IMR-90 (cell line): ENCODE measurements around the gene FBXO41. TPM values are rescaled to one million over a fixed set of nuclear protein-coding genes. Genes with fewer than 3 reads are reported as not detected.

Experiments
- ATAC-seq: fragments of 200-7000 bp; cut with Tn5 transposase; 2 replicates; pipeline ENCODE4 v1.9.1; 2020; ENCODE audit warnings: low read depth, mild to moderate bottlenecking, moderate library complexity
- BruUV-seq: library from RNA; stranded (reverse); fragments of 400-500 nt; replicated peaks from 2 replicates; lab custom pipeline; 2021; lab: Mats Ljungman, UMichigan
- CTCF ChIA-PET: fragments of 300-600 bp; formaldehyde crosslinking; extraction: SDS; loops from one replicate; lab custom pipeline; 2021; ENCODE audit warnings: antibody characterized with exemption; lab: Yijun Ruan, JAX
- POLR2A ChIA-PET: fragments of 300-600 bp; sonication (Branson Sonifier 250); formaldehyde crosslinking; loops from one replicate; lab custom pipeline; 2022; ENCODE audit warnings: antibody characterized with exemption; ENCODE audit not compliant: unreplicated experiment; lab: Charles Lee
- DNase-seq: peaks from one replicate; pipeline ENCODE4 v3.0.0; 2013
- H2AFZ ChIP-seq: replicated peaks from 2 replicates; pipeline ENCODE3; 2013; ENCODE audit warnings: low read length, mild to moderate bottlenecking; ENCODE audit not compliant: poor library complexity
- H2AK5ac ChIP-seq: 2 replicates; pipeline ENCODE4 v1.6.1; 2013; ENCODE audit warnings: low read depth, low read length, inconsistent platforms
- H2AK9ac ChIP-seq: replicated peaks from 2 replicates; pipeline ENCODE3; 2013; ENCODE audit warnings: mild to moderate bottlenecking, low read depth, low read length, moderate library complexity; ENCODE audit not compliant: poor library complexity
- H2BK120ac ChIP-seq: 2 replicates; pipeline ENCODE4 v1.6.1; 2013; ENCODE audit warnings: low read depth, low read length, inconsistent platforms
- H2BK15ac ChIP-seq: 3 replicates; pipeline ENCODE4 v1.6.1; 2013; ENCODE audit warnings: low read depth, low read length, inconsistent platforms
- H2BK20ac ChIP-seq: 2 replicates; pipeline ENCODE4 v1.6.1; 2013; ENCODE audit warnings: low read depth, mild to moderate bottlenecking, inconsistent platforms, low read length, moderate library complexity
- H2BK5ac ChIP-seq: 2 replicates; pipeline ENCODE4 v1.6.1; 2013; ENCODE audit warnings: mild to moderate bottlenecking, low read depth, low read length, inconsistent platforms; ENCODE audit not compliant: poor library complexity, severe bottlenecking
- H3K14ac ChIP-seq: replicated peaks from 2 replicates; pipeline ENCODE4 v1.6.1; 2013; ENCODE audit warnings: low read depth, low read length, inconsistent platforms
- H3K18ac ChIP-seq: 2 replicates; pipeline ENCODE4 v1.6.1; 2013; ENCODE audit warnings: low read depth, low read length, control low read depth
- H3K23ac ChIP-seq: 2 replicates; pipeline ENCODE4 v1.6.1; 2013; ENCODE audit warnings: low read depth, low read length, inconsistent platforms
- H3K27ac ChIP-seq: 2 replicates; pipeline ENCODE4 v1.5.1; 2013; ENCODE audit warnings: mild to moderate bottlenecking, control low read depth, low read length; ENCODE audit not compliant: insufficient read depth
- H3K27me3 ChIP-seq: 2 replicates; pipeline ENCODE4 v1.6.1; 2013; ENCODE audit warnings: low read length; ENCODE audit not compliant: control insufficient read depth, insufficient read depth
- H3K36me3 ChIP-seq: 2 replicates; pipeline ENCODE4 v1.6.1; 2013; ENCODE audit warnings: low read length, mixed read lengths; ENCODE audit not compliant: control insufficient read depth, insufficient read depth
- H3K4ac ChIP-seq: 2 replicates; pipeline ENCODE4 v1.6.1; 2013; ENCODE audit warnings: low read depth, low read length, inconsistent platforms
- H3K4me1 ChIP-seq: 2 replicates; pipeline ENCODE4 v1.6.1; 2013; ENCODE audit warnings: low read length, mixed read lengths; ENCODE audit not compliant: control insufficient read depth, insufficient read depth
- H3K4me2 ChIP-seq: 2 replicates; pipeline ENCODE4 v1.6.1; 2013; ENCODE audit warnings: low read depth, mild to moderate bottlenecking, control low read depth, low read length, moderate library complexity
- H3K4me3 ChIP-seq: 2 replicates; pipeline ENCODE4 v1.5.1; 2013; ENCODE audit warnings: low read depth, mild to moderate bottlenecking, control low read depth, low read length, moderate library complexity; ENCODE audit not compliant: insufficient read depth
- H3K56ac ChIP-seq: 2 replicates; pipeline ENCODE4 v1.6.1; 2013; ENCODE audit warnings: low read length, inconsistent platforms; ENCODE audit not compliant: insufficient read depth; ENCODE audit errors: extremely low read depth
- H3K79me1 ChIP-seq, 2 experiments: 2 replicates each; pipeline ENCODE4 v1.6.1; 2013; ENCODE audit warnings: low read length in 2 of 2, inconsistent platforms in 1 of 2, low read depth in 1 of 2
- H3K9ac ChIP-seq: 2 replicates; pipeline ENCODE4 v1.6.1; 2013; ENCODE audit warnings: low read depth, low read length, control low read depth
- H3K9me1 ChIP-seq: 2 replicates; pipeline ENCODE4 v1.6.1; 2013; ENCODE audit warnings: low read length, inconsistent platforms; ENCODE audit not compliant: insufficient read depth
- H3K9me3 ChIP-seq: 2 replicates; pipeline ENCODE4 v1.6.1; 2013; ENCODE audit warnings: low read length; ENCODE audit not compliant: control insufficient read depth, insufficient read depth
- H4K20me1 ChIP-seq: 2 replicates; pipeline ENCODE4 v1.6.1; 2013; ENCODE audit warnings: low read length, inconsistent platforms; ENCODE audit not compliant: insufficient read depth
- H4K5ac ChIP-seq: 2 replicates; pipeline ENCODE4 v1.6.1; 2013; ENCODE audit warnings: mild to moderate bottlenecking, low read depth, low read length, control low read depth
- H4K8ac ChIP-seq, 2 experiments: 2 replicates each; pipeline ENCODE4 v1.6.1; 2013; ENCODE audit warnings: low read depth in 2 of 2, low read length in 2 of 2, control low read depth in 1 of 2, inconsistent platforms in 1 of 2
- H4K91ac ChIP-seq: 2 replicates; pipeline ENCODE4 v1.6.1; 2013; ENCODE audit warnings: low read depth, low read length, inconsistent platforms; ENCODE audit not compliant: insufficient read depth
- BHLHE40 ChIP-seq: fragments of 150-350 bp; IDR thresholded peaks from 2 replicates; pipeline ENCODE4 v1.6.1; 2016; ENCODE audit warnings: mild to moderate bottlenecking, low read depth, low read length
- MXI1 ChIP-seq: IDR thresholded peaks from 2 replicates; pipeline ENCODE4 v1.6.1; 2012; ENCODE audit warnings: low read depth, mild to moderate bottlenecking, low read length, moderate library complexity, borderline replicate concordance
- POLR2A ChIP-seq: IDR thresholded peaks from 2 replicates; pipeline ENCODE4 v1.6.1; 2012; ENCODE audit warnings: mild to moderate bottlenecking, low read depth, low read length
- RFX5 ChIP-seq: IDR thresholded peaks from 2 replicates; pipeline ENCODE4 v1.8.0; 2012; ENCODE audit warnings: low read depth, mild to moderate bottlenecking, low read length, moderate library complexity
- WGBS, 2 experiments: methylation state at CpG; one replicate each; pipeline versions ENCODE4 v1.1.5 to v1.1.7; 2013; ENCODE audit warnings: missing lambda C conversion rate in 2 of 2; ENCODE audit not compliant: insufficient read length in 1 of 2; ENCODE audit errors: extremely low coverage in 2 of 2; 5-methylcytosine and 5-hydroxymethylcytosine counted together
- dilution Hi-C: fragments of 300-500 bp; cut with HindIII; formaldehyde crosslinking; loops from one replicate; pipeline ENCODE4 v1.14.3; 2018; ENCODE audit warnings: low sequenced_read_pairs; ENCODE audit not compliant: unreplicated experiment
- in situ Hi-C: fragments of 300-500 bp; cut with MboI; formaldehyde crosslinking; loops from 3 replicates; pipeline ENCODE4 v1.14.3; 2019; ENCODE audit warnings: low sequenced_read_pairs, inconsistent platforms, mixed read lengths
- intact Hi-C: fragments of 100-400 bp; cut with micrococcal nuclease; formaldehyde crosslinking; loops from 2 replicates; pipeline ENCODE4 v1.10.0; 2022
- polyA plus RNA-seq, 3 experiments: library from polyadenylated mRNA; depleted of rRNA; stranded (reverse); fragments of >200 nt; gene quantifications; 2 replicates each; pipeline ENCODE4 v1.2.3, GENCODE V29; 2012; ENCODE audit warnings: low replicate concordance in 1 of 3
- total RNA-seq: library from RNA; depleted of rRNA; stranded (reverse); fragments of >200 nt; gene quantifications from 2 replicates; pipeline ENCODE4 v1.2.3, GENCODE V29; 2012

The FBXO41 gene
- total and polyA plus RNA-seq, 2 of the 4 experiments (the other 2 are of a cell fraction) = 0.54 to 3.7 TPM

DNA sequence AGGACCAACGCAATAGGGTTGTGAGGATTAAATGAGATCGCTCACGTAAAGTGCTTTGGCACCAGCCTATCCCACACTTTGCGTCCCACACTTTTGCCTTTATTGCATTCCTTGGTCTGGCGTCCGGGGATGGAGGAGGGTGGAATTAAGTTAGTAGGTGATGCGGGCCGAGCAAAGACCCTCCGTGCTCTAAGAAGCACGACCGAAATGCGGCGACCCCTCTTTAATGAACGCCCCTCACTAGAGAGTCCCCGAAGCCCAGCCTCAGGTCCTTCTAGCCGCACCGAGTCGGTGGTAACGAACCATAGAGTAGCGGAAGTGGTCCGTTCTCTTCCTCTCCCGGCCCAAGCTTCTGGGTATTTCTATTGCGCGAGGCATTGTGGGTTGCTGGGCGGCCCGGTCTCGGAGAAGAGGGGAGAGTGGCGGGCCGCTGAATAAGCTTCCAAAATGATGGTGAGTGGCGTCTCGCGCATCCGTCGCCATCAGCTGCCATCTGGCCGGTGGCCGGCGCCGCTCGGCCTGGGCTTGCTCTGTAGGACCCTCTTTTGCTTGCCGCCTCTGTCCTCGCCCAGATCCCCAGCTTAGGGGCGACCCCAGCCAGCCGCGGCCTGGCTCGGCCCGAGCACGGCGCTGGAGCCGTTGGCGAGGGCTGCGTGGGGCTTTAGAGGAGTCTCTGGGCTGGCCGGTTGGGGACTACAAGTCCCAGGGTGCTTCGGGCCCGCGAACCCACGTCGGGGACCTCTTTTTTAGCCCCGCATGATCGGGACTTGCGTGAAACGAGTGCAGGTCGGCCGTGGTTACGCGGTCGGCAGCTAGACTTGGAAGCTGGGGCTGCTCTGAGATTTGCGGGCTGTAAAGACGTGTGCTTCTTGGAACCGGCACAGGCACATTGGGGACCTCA is 50.1 kb downstream of the FBXO41 start, which contains the start of gene CCT7:
Gene CCT7, plus strand, starts transcription at position 377 of the 901 bp plus-strand sequence. Its CDS starts 71 bp downstream, at position 448.
- ATAC-seq = peak; percentile 72
- in situ Hi-C loops = no loop called here

More for the DNA sequence above, 50.1 kb downstream of the FBXO41 start, which contains the start of gene CCT7:
- Histone ChIP-seq H3K56ac (peak within 1 kb of the TSS; percentile 81), H3K9me1 (peaks cover 12% of the 10 kb centered on the region), H4K5ac (peak within 1 kb of the TSS; percentile 86), H2BK15ac (no peak within 1 kb of the TSS; the same call in 2 of the 3 replicates), H3K4me3 (peak within 1 kb of the TSS; percentile 83), H3K4me2 (peak within 1 kb of the TSS; percentile 89), H4K20me1 (peaks cover 50% of the 10 kb centered on the region), H3K4me1 (peaks cover 5% of the 10 kb centered on the region; the same call in 1 of the 2 replicates), H3K23ac (peak within 1 kb of the TSS; percentile 87), H3K79me1 (peaks cover 5 to 51% of the 10 kb centered on the region in 2 experiments), H2BK20ac (no peak within 1 kb of the TSS), H3K9me3 (no peaks in the 10 kb centered on the region), H3K27me3 (no peaks in the 10 kb centered on the region), H2BK120ac (peak within 1 kb of the TSS; percentile 50; the same call in 1 of the 2 replicates), H2AK9ac (peak within 1 kb of the TSS; percentile 96), H3K27ac (peak within 1 kb of the TSS; percentile 83), H3K4ac (peak within 1 kb of the TSS; percentile 86), H4K8ac (peak within 1 kb of the TSS; percentile 87 to 98), H3K36me3 (peaks cover 2% of the 10 kb centered on the region; the same call in 1 of the 2 replicates), H2AK5ac (peak within 1 kb of the TSS; percentile 92), H3K18ac (peak within 1 kb of the TSS; percentile 10), H3K9ac (peak within 1 kb of the TSS; percentile 86), H3K14ac (peak within 1 kb of the TSS; percentile 88), H4K91ac (peak within 1 kb of the TSS; percentile 72), H2BK5ac (peak within 1 kb of the TSS; percentile 90), H2AFZ (peak within 1 kb of the TSS; percentile 99)
- ChIA-PET POLR2A (no interaction called here), CTCF (interaction anchor here (0.6 kb wide), 2 partner anchors 19 to 25 kb away, joined by 3 to 8 read pairs; no protein-coding TSS in a partner anchor)
- peak; percentile 89 for DNase-seq
- BruUV-seq = no TSS peak
- WGBS, 2 experiments = 0% methylated on average over 35 of the region's 69 CpGs; no CpG with 5 or more reads in 1 of the 2 experiments
- intact Hi-C loops (loop anchor here (5.0 kb wide), 1 partner anchor 503 kb away; the partner anchor contains the start of gene TPRKB), dilution Hi-C loops (no loop called here)
- TF ChIP-seq BHLHE40 = no peak
- no peak for TF ChIP-seq RFX5
- peak; percentile 47; the same call in 1 of the 2 replicates for TF ChIP-seq MXI1
- TF ChIP-seq POLR2A = peak; percentile 96
